ENCODE measurements around the gene ELMO3.

Gene ELMO3

DNA sequence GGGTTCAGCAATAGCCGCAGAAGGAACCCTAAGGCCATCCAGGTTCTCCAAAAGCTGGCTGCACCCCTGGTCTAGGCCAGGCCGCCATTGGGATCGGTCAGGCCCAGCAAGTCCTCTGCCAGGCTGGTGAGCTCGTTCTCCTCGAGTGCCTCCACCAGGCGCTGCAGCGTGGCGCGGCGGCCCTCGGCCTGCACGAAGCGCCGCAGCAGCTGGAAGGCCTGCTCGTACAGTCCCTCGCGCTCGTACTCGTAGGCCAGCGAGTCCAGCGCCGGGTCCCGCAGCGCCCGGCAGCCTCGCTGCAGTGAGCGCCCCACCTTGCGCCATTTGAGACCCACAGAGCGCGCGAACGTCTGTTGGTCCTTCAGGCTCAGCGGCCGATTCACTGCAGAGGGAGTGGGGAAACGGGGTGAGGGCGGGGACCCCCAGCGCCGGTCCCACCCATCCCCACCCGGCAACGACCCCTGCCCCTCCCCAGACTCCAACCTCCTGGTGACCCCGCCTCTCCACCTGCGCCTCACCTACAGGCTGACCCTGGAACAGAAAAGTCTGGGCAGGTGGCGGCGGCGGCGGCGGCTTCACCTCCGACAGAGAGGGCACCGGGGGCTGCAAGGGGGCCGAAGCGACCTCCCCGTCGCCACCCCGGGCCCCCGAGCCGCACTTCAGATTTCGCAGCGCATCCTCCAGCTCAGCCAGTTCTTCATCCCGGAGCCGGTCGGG lies 44.2 kb upstream of the ELMO3 start:
- no peak overlapping the region for H3K27ac ChIP-seq (ENCODE audit: extremely low read depth, low read depth, low read length)
- H3K4me3 ChIP-seq (ENCODE audit: low read depth, low read length): no peak overlapping the region
- H3K9me3 ChIP-seq (ENCODE audit: control insufficient read depth, insufficient read depth, low read depth, low read length): no peaks in the 10 kb centered on the region
- POLR2A ChIA-PET: interaction anchor here (0.5 to 2.0 kb wide), 7 partner anchors 15 to 194 kb away, joined by 3 to 10 read pairs (median 4); partner anchors contain the start of genes CES3 and NOL3
- 0 out of 2 replicates have a peak, but pooled peaks cover 3% of the 10 kb centered on the region for H3K4me1 ChIP-seq (ENCODE audit: control insufficient read depth, insufficient read depth, low read length)
- CTCF ChIA-PET: interaction anchor here (0.5 to 7.4 kb wide), 53 partner anchors 10 to 292 kb away, joined by 3 to 155 read pairs (median 6); partner anchors contain the start of genes CBFB, CES3, EXOC3L1 and NOL3
- TF ChIP-seq ZBTB20 (tag by site-specific recombination; IDR thresholded peaks at IDR 0.05) (no peak), ZNF133 (tag by site-specific recombination; IDR thresholded peaks at IDR 0.05) (peak; percentile 94)
- peaks cover 0 to under 1% of the 10 kb centered on the region in 2 experiments; a peak in 1 of 3 replicates for H3K36me3 ChIP-seq (ENCODE audit: control insufficient read depth in 2 of 2, insufficient read depth in 1 of 2, low read length in 2 of 2)

- H3K27ac ChIP-seq (ENCODE audit: extremely low read depth, low read depth, low read length): no peak overlapping the region
- ChIA-PET CTCF (interaction anchor here (0.5 to 7.4 kb wide), 60 partner anchors 10 to 293 kb away, joined by 3 to 155 read pairs (median 5); partner anchors contain the start of genes CBFB, CES3, EXOC3L1 and NOL3), POLR2A (interaction anchor here (0.5 to 2.0 kb wide), 6 partner anchors 15 to 195 kb away, joined by 3 to 10 read pairs (median 4); partner anchors contain the start of genes CES3 and NOL3)
- H3K36me3 ChIP-seq (ENCODE audit: control insufficient read depth in 2 of 2, insufficient read depth in 1 of 2, low read length in 2 of 2): no peaks in the 10 kb centered on the region
- no peaks in the 10 kb centered on the region for H3K9me3 ChIP-seq (ENCODE audit: control insufficient read depth, insufficient read depth, low read depth, low read length)
- 0 out of 2 replicates have a peak, but pooled peaks cover 3% of the 10 kb centered on the region for H3K4me1 ChIP-seq (ENCODE audit: control insufficient read depth, insufficient read depth, low read length)
- H3K4me3 ChIP-seq (ENCODE audit: low read depth, low read length): no peak overlapping the region
- TF ChIP-seq, protein P1, sequence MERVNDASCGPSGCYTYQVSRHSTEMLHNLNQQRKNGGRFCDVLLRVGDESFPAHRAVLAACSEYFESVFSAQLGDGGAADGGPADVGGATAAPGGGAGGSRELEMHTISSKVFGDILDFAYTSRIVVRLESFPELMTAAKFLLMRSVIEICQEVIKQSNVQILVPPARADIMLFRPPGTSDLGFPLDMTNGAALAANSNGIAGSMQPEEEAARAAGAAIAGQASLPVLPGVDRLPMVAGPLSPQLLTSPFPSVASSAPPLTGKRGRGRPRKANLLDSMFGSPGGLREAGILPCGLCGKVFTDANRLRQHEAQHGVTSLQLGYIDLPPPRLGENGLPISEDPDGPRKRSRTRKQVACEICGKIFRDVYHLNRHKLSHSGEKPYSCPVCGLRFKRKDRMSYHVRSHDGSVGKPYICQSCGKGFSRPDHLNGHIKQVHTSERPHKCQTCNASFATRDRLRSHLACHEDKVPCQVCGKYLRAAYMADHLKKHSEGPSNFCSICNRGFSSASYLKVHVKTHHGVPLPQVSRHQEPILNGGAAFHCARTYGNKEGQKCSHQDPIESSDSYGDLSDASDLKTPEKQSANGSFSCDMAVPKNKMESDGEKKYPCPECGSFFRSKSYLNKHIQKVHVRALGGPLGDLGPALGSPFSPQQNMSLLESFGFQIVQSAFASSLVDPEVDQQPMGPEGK (tag by site-specific recombination; IDR thresholded peaks at IDR 0.05): no peak
- TF ChIP-seq ZNF510 (tag by site-specific recombination; IDR thresholded peaks at IDR 0.05; ENCODE audit: insufficient replicate concordance): no peak
- TF ChIP-seq ZNF423 (tag by site-specific recombination; IDR thresholded peaks at IDR 0.05): no peak
- TF ChIP-seq ZNF202 (tag by site-specific recombination; IDR thresholded peaks at IDR 0.05; ENCODE audit: borderline replicate concordance): no peak
- peak; percentile 91 for TF ChIP-seq ZNF660 (tag by site-specific recombination; IDR thresholded peaks at IDR 0.05)
- TF ChIP-seq ZNF211 (tag by site-specific recombination; IDR thresholded peaks at IDR 0.05; ENCODE audit: low read depth): no peak
- no peak for TF ChIP-seq ZNF121 (tag by site-specific recombination; IDR thresholded peaks at IDR 0.05)
- no peak for TF ChIP-seq ZNF292 (tag by site-specific recombination; IDR thresholded peaks at IDR 0.05; ENCODE audit: borderline replicate concordance, low read depth)
- TF ChIP-seq KLF10 (tag by site-specific recombination; IDR thresholded peaks at IDR 0.05): no peak
- TF ChIP-seq ZNF624 (tag by site-specific recombination; IDR thresholded peaks at IDR 0.05): no peak
- peak; percentile 26; the same call in 1 of the 2 replicates for TF ChIP-seq ZNF692 (tag by site-specific recombination; IDR thresholded peaks at IDR 0.05)
- no peak for TF ChIP-seq ZNF473 (tag by site-specific recombination; IDR thresholded peaks at IDR 0.05)
- TF ChIP-seq ZNF561 (tag by site-specific recombination; IDR thresholded peaks at IDR 0.05; ENCODE audit: borderline replicate concordance): peak; percentile 83
- TF ChIP-seq ZNF302 (tag by site-specific recombination; IDR thresholded peaks at IDR 0.05; ENCODE audit: low read depth): no peak
- TF ChIP-seq ZNF311 (tag by site-specific recombination; IDR thresholded peaks at IDR 0.05; ENCODE audit: borderline replicate concordance): no peak
- TF ChIP-seq ZSCAN30 (tag by site-specific recombination; IDR thresholded peaks at IDR 0.05): peak; percentile 95
- TF ChIP-seq ZFP37 (tag by site-specific recombination; IDR thresholded peaks at IDR 0.05): no peak
- TF ChIP-seq ZNF776 (tag by site-specific recombination; IDR thresholded peaks at IDR 0.05; ENCODE audit: borderline replicate concordance): no peak
- no peak for TF ChIP-seq ZNF140 (tag by site-specific recombination; IDR thresholded peaks at IDR 0.05)
- peak; percentile 93 for TF ChIP-seq ZBTB44 (tag by site-specific recombination; IDR thresholded peaks at IDR 0.05)
- TF ChIP-seq ZBTB20 (tag by site-specific recombination; IDR thresholded peaks at IDR 0.05): no peak
- no peak for TF ChIP-seq ZNF571 (tag by site-specific recombination; IDR thresholded peaks at IDR 0.05)
- no peak for TF ChIP-seq ZNF626 (tag by site-specific recombination; IDR thresholded peaks at IDR 0.05)
These were observed 43.4 kb upstream of the ELMO3 start for GRCh38 chr16:67155295-67156142.
